ENCODE results near the gene SNRNP25.
"Not testable (repeated sequence)": the region's sequence is repeated elsewhere in the genome, so short reads cannot be mapped to it uniquely, and the experiment has no call there.

SNRNP25 gene

DNA sequence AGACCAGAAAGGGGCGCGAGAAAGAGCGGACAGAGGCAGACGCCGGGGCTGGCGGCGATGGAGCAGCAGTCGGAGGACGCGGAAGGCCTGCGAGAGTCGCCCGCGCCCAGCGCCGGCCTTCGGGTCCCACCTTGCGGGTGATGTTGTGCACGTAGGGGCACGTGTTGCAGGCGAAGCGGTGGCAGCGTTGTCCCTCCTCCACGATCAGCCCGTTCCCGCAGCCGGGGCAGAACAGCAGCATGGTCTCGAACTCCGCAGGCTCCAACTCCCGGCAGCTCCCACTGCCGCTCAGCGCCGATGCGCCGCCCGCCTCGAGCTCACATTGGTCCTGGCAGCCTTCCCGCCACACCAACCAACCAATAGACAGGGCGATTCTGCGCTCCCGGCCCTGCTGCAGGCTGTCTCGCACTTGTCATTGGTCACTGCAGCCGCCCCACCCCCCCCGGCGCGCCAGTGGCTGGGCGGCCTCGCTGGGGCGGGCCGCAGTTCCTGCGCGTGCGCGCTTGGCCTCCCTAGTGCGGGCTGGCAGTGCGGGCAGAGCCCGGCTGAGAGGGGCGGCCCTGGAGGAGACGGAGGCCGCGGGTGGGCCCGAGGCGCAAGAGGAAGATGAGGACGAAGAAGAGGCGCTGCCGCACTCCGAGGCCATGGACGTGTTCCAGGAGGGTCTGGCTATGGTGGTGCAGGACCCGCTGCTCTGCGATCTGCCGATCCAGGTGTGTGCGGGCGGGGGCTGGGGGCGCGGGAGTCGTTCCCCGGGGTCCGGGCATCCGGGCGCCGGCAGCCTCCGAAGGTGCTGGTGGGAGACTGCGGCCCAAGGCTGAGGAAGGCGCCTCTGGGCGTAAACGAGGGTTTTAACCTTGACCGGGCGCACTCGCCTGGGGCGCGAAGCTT, at the start of gene SNRNP25, which contains the start of gene POLR3K:
Gene SNRNP25, plus strand, starts transcription at position 483 of the 891 bp plus-strand sequence. Its CDS starts 189 bp downstream, at position 672.
Gene POLR3K, minus strand, starts transcription at position 263 of the 891 bp plus-strand sequence. Its CDS starts 22 bp downstream, at position 241.
- peak; percentile 94 for DNase-seq (ENCODE audit: low read depth)

GRCh38 chr16:9903-10665, 43.5 kb upstream of the SNRNP25 start:
- no peak for DNase-seq (ENCODE audit: low read depth)

GRCh38 chr16:10772-11171, 42.9 kb upstream of the SNRNP25 start:
- peak; percentile 67 for DNase-seq (ENCODE audit: low read depth)

DNA sequence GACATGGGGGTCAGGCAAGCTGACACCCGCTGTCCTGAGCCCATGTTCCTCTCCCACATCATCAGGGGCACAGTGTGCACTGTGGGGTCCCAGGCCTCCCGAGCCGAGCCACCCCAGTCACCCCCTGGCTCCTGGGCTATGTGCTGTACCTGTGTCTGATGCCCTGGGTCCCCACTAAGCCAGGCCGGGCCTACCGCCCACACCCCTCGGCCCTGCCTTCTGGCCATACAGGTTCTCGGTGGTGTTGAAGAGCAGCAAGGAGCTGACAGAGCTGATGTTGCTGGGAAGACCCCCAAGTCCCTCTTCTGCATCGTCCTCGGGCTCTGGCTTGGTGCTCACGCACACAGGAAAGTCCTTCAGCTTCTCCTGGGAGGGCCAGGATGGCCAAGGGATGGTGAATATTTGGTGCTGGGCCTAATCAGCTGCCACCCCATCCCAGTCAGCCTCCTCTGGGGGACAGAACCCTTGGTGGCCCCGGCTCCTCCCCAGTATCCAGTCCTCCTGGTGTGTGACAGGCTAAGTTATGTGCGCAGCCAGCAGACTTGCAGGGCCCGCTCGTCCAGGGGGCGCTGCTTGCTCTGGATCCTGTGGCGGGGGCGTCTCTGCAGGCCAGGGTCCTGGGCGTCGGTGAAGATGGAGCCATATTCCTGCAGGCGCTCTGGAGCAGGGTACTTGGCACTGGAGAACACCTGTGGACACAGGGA, 36.4 kb upstream of the SNRNP25 start:
- not testable (repeated sequence) for DNase-seq (ENCODE audit: low read depth)

DNA sequence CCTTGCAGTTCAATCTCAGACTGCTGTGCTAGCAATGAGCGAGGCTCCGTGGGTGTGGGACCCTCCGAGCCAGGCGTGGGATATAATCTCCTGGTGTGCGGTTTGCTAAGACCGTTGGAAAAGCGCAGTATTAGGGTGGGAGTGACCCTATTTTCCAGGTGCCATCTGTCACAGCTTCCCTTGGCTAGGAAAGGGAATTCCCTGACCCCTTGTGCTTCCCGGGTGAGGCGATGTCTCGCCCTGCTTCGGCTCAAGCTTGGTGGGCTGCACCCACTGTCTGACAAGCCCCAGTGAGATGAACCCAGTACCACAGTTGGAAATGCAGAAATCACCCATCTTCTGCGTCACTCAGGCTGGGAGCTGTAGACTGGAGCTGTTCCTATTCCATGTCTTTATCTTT, 32.7 kb upstream of the SNRNP25 start:
- not testable (repeated sequence) for DNase-seq (ENCODE audit: low read depth)

GRCh38 chr16:24151-24550, 29.5 kb upstream of the SNRNP25 start:
- DNase-seq (ENCODE audit: low read depth) = not testable (repeated sequence)

DNA sequence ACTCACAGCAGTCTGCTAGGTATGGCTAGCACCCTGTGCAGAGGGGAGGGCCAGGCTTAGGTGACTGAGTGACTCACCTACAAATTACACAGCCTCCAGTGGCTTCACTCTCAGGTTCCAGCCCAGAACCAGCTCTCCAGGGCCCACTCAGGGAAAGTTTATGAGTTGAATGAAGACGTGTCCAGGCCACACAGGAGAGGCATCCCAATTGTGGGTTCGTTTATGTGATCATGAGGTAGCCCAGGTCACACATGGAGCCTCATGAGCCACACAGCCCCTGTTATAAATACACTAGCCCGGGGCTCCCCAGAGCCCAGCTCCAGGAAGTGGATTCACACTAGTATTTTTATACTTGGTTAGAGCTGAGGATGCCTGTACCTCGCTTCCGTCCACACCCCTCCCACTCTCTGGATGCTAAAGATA, 27.7 kb upstream of the SNRNP25 start:
- DNase-seq (ENCODE audit: low read depth) = not testable (repeated sequence)

GRCh38 chr16:30627-31026, 23.0 kb upstream of the SNRNP25 start:
- DNase-seq (ENCODE audit: low read depth) = not testable (repeated sequence)

- not testable (repeated sequence) for DNase-seq (ENCODE audit: low read depth)
These were observed 20.3 kb upstream of the SNRNP25 start for GRCh38 chr16:33154-33876.

DNA sequence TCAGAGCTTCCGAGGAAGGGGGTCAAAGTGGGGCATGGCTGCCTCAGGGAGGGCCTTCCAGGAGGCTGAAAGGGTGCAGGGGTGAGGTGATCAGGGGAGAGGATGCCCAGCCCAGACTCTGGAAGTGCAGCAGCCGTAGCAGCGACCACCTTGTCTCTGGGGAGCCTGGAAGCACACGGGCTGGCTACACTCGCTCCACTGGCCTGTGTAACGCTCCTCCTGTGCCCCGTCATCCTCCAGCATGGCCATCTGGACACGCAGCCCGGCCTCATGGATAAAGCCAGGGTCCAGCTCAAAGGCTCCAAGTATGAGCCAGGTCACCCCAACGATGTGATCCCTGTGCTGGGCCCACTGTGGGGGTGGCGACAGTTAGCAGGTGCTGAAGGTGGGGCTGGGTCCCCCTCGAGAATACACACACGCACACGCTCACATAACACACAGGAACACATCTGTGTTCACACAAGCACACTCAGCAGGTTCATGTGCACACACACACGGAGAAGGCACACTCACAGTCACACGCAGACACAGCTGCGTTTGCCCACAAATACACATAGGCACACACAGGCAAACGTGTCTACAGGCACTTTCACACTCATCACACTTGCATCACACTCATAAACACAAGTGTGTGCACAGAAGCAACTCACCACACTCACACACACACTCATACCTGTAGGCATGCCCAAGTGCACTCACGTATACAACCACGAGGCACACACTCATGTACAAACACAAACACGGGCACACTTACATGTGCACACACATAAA, 19.6 kb upstream of the SNRNP25 start:
- DNase-seq (ENCODE audit: low read depth) = no peak

- DNase-seq (ENCODE audit: low read depth) = no peak
These were observed 19.0 kb upstream of the SNRNP25 start for GRCh38 chr16:34648-34987.

- DNase-seq (ENCODE audit: low read depth) = no peak
These were observed 18.5 kb upstream of the SNRNP25 start for GRCh38 chr16:35011-35677.

DNA sequence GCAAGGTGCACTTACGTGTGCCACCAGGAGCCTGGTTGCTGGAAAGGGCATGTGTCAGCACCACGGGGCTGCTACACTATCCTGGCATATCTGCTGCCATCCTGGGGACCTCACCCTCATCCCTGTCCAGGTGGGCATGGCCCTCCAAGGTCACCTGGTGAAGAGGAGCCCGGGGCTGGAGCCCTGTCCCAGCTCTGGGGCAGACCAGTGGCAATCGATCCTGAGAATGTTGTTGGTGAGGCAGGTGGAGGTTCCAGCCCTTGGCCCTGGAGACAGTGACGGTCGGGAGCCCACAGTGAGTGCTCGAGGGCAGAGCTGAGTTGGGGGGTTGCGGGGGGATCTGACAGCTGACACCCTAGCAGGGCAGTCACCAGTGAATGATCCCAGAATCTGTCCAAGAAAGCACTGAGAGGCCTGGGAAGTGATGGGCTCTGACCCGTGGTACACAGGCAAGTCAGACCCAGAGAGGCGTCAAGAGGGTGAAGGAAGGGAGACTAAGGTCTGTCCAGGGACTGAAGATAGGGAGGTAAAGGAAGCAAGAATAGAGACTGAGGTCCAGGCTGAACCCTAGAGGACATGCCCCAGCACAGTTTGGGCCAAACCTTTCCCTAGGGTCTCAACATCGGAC, 17.8 kb upstream of the SNRNP25 start:
- DNase-seq (ENCODE audit: low read depth) = no peak

DNA sequence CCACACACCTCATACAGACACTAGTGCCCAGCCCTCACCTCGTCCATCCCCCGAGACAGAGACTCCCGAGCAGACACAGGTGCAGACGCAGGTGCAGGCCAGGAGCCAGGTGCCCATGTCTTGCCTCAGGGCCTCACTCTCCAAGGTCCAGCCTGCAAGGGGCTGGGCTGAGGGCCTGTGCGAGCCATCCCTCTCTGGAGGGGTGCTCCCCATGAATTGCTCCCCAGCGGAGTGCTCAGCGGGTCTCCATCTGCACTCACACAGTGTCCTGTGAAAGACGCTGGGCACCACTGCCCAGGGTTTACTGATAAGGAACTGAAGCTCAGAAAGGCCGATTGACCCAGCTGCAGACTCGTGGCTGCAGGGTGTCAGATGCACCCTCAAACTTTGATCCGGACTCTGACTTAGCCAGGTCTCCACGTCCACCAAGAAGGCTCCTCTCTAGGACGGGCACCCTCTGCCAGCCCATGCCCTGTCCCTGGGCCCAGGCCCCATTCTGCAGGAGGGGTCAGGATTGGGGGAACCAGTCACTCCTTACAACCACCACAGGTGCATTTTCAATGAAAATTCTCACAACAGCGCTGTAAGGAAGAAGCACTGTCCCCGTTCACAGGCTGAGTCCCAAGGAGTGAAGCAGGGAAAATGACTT, 17.2 kb upstream of the SNRNP25 start:
- DNase-seq (ENCODE audit: low read depth) = no peak

- no peak for DNase-seq (ENCODE audit: low read depth)
These were observed 16.1 kb upstream of the SNRNP25 start for GRCh38 chr16:37511-37910.

GRCh38 chr16:38206-38605, 15.4 kb upstream of the SNRNP25 start:
- not testable (repeated sequence) for DNase-seq (ENCODE audit: low read depth)

DNA sequence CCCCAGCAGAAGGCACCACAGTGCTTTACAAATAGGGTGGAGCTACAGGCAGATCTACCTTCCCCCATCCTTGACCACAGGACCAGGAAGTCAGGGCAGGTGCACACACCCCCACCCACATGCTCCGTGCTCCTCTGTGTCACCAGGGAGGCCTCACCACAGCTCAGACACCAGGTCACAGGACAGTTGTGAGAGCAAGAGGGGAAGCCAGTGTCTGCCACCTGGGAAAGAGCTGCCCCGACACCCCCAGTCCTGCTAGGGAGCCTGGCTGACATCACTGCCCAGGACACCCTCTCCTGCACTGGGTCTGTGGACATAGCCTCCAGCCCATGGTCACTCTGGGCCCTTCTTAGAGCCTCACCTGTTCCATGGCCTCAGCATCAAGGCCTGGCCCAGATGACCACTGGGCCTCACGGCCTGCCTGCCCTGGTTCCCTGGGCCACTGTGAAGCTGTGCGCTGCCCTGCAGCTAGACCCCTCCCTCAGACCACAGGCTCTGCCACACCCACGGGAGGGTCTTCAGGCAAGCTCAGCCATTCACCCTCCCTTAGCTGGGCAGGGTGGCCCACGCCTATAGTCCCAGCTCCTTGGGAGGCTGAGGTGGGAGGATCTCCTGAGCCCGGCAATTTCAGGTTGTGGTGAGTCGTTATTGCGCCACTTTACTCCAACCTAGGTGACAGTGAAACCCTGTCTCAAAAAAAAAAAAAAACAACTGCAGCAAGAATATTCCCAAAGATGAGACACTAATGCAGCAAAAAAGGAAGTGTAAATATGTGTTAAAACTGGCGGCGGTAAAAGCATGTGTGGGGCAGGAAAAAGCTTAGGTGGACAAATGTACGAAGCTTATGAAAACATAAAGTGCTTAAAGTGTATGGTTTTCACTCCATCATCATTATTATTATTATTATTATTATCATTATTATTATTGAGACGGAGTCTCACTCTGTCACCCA, 14.4 kb upstream of the SNRNP25 start:
- DNase-seq (ENCODE audit: low read depth) = peak; percentile 22

DNA sequence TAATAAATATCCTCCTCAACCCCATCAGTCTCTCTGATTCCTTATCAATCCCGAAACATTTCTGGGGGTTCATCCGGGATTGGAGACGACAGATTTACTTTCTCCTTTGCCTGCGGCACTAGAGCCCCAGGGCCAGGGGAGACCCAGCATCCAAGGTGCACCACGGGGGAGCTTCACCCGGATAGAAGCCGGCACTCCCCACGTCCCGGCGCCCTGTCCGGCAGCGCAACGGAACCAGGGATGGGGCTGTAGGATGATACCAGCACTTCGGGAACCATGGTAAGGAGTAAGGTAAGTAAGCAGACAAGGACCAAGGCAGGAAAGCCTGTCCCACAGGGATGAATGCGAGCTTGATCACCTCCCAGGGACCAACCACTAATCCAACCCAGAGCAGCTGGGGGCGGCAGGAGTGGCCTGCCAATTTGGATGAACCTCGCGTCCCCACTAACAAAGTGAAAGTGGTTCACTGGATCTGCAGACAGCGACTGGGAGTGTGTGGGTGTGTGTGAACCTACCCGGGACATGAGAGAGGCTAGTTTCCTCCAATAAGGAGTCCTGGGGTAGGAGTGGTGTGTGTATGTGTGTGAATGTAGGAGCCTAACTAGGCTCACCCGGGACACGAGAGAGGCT, 12.1 kb upstream of the SNRNP25 start:
- DNase-seq (ENCODE audit: low read depth) = no peak

Measured in stimulated activated CD8-positive, alpha-beta memory T cell treated with anti-CD3 and anti-CD28 coated beads, Interleukin-12 subunit alpha, Interleukin-12 subunit beta, amount 100 ng/mL, for 4 hours (primary cell).